ENCODE results near the gene NDRG2. TPM values are rescaled to one million over a fixed set of nuclear protein-coding genes. Genes with fewer than 3 reads are reported as not detected.
"Not testable (repeated sequence)": the region's sequence is repeated elsewhere in the genome, so short reads cannot be mapped to it uniquely, and the experiment has no call there.

NDRG2 gene
- total RNA-seq, 1 donor from 2014 or later = 45.9 TPM

DNA sequence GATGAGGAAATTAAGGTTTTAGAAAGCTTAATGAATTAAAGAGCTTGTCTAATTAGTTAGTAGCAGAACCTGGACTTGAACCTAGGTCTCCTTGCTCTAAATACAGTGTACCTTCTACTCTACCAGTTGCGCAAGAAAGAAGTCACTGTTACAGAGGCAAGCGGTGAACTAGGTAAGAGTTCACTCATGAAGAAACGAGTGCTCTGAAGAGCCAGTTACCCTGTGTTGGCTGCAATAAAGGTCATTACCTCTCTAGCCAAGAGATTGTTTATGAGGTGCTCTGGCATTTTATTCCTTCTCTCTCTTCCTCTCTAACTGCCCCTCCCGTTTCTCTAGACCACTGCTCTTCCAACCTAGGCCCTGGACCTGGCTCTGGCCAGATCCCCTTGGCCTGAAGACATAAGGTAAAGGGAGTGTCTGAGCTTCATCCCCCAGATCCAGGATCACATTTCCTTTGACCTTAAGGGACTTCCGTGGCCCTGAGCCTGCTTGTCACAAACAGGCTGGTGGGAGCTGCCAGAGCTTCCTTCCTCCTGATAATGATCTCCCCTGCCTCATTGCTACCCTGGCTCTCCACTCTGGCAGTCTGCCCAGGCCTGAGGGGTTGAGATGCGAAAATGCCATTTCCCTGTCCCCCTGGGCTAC lies 19.2 kb upstream of the NDRG2 start:
- H3K27ac Mint-ChIP-seq (ENCODE audit: unreplicated experiment) = peak overlapping the region; percentile 38
- H3K27me3 Mint-ChIP-seq (ENCODE audit: unreplicated experiment) = peaks cover 11% of the 10 kb centered on the region
- no peaks in the 10 kb centered on the region for H3K36me3 Mint-ChIP-seq (ENCODE audit: low read depth, unreplicated experiment)
- peaks cover 34% of the 10 kb centered on the region for H3K4me1 Mint-ChIP-seq (ENCODE audit: unreplicated experiment)
- H3K4me3 Mint-ChIP-seq (ENCODE audit: unreplicated experiment) = no peak overlapping the region
- no peak for DNase-seq (ENCODE audit: low spot score)
- TF ChIP-seq, protein P1, sequence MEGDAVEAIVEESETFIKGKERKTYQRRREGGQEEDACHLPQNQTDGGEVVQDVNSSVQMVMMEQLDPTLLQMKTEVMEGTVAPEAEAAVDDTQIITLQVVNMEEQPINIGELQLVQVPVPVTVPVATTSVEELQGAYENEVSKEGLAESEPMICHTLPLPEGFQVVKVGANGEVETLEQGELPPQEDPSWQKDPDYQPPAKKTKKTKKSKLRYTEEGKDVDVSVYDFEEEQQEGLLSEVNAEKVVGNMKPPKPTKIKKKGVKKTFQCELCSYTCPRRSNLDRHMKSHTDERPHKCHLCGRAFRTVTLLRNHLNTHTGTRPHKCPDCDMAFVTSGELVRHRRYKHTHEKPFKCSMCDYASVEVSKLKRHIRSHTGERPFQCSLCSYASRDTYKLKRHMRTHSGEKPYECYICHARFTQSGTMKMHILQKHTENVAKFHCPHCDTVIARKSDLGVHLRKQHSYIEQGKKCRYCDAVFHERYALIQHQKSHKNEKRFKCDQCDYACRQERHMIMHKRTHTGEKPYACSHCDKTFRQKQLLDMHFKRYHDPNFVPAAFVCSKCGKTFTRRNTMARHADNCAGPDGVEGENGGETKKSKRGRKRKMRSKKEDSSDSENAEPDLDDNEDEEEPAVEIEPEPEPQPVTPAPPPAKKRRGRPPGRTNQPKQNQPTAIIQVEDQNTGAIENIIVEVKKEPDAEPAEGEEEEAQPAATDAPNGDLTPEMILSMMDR (IDR thresholded peaks at IDR 0.05; ENCODE audit: unreplicated experiment) = no peak
- H3K9me3 Mint-ChIP-seq (ENCODE audit: unreplicated experiment) = no peaks in the 10 kb centered on the region

DNA sequence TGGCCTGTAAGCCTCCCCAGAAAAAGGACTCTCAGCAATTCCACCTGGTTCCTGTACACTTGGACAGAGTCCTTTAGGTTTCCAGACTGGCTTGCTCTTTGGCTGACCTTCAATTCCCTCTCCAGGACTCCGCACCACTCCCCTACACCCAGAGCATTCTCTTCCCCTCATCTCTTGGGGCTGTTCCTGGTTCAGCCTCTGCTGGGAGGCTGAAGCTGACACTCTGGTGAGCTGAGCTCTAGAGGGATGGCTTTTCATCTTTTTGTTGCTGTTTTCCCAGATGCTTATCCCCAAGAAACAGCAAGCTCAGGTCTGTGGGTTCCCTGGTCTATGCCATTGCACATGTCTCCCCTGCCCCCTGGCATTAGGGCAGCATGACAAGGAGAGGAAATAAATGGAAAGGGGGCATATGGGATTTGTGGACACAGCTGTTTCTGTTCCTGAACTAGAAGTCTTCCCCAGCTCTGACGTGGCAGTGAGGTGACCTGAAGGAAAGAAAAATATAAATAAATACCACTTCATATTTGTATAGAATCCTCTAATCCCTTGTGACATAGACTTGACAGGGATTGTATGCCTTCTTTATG lies 18.6 kb upstream of the NDRG2 start:
- H3K27me3 Mint-ChIP-seq (ENCODE audit: unreplicated experiment) = peaks cover 11% of the 10 kb centered on the region
- no peak for DNase-seq (ENCODE audit: low spot score)
- no peak overlapping the region for H3K4me3 Mint-ChIP-seq (ENCODE audit: unreplicated experiment)
- TF ChIP-seq, protein P1 (IDR thresholded peaks at IDR 0.05; ENCODE audit: unreplicated experiment) = no peak
- H3K27ac Mint-ChIP-seq (ENCODE audit: unreplicated experiment) = no peak overlapping the region
- H3K36me3 Mint-ChIP-seq (ENCODE audit: low read depth, unreplicated experiment) = no peaks in the 10 kb centered on the region
- H3K9me3 Mint-ChIP-seq (ENCODE audit: unreplicated experiment) = no peaks in the 10 kb centered on the region
- peaks cover 39% of the 10 kb centered on the region for H3K4me1 Mint-ChIP-seq (ENCODE audit: unreplicated experiment)

DNA sequence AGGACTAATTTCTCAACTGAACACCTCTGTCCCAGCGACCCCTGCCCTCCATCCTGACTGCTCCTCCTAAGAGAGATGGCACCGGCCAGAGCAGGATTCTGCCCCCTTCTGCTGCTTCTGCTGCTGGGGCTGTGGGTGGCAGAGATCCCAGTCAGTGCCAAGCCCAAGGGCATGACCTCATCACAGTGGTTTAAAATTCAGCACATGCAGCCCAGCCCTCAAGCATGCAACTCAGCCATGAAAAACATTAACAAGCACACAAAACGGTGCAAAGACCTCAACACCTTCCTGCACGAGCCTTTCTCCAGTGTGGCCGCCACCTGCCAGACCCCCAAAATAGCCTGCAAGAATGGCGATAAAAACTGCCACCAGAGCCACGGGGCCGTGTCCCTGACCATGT lies 18.1 kb upstream of the NDRG2 start:
- Mint-ChIP-seq H3K4me3 (ENCODE audit: unreplicated experiment) (no peak overlapping the region), H3K9me3 (ENCODE audit: unreplicated experiment) (no peaks in the 10 kb centered on the region), H3K36me3 (ENCODE audit: low read depth, unreplicated experiment) (no peaks in the 10 kb centered on the region), H3K4me1 (ENCODE audit: unreplicated experiment) (peaks cover 42% of the 10 kb centered on the region), H3K27ac (ENCODE audit: unreplicated experiment) (no peak overlapping the region), H3K27me3 (ENCODE audit: unreplicated experiment) (peaks cover 11% of the 10 kb centered on the region)
- TF ChIP-seq, protein P1 (IDR thresholded peaks at IDR 0.05; ENCODE audit: unreplicated experiment) = no peak
- DNase-seq (ENCODE audit: low spot score) = no peak

DNA sequence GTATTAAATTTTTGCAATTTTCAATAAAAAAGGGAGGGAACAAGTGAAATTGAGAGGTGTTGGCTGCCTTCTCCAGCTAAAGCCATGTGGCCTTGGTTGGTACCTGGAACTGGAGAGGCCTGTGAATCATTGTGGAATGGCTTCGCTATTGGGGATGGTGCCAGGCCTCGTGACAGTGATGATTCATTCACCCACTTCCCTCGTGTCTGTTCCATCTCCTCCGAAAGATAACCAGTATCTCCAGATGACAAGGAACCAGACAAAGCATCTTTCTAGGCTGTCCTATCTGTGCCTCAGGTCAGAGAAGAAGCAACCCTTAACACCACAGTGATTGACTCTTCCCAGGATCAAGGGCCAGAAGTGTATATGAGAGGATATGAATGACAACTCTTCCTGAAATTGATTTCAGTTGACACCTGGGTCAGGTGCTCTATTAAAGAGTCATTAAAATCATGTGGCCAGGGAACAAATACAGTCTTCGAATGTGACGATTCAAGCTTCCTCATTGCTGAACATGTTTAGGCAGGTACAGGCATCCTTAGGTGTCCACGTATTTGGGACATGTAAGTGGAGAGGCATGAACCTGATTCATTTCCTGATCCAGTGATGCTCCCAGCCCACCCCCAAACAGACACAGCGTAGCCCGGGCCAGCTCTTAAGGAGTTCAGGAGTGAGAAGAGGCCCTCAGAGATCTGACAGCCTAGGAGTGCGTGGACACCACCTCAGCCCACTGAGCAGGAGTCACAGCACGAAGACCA lies 17.0 kb upstream of the NDRG2 start, which contains the start of gene RNASE7:
Gene RNASE7, plus strand, starts transcription at position 687 of the 758 bp plus-strand sequence. CDS start 631 bp downstream, outside the sequence.
- H3K27ac Mint-ChIP-seq (ENCODE audit: unreplicated experiment) = no peak within 1 kb of the TSS
- H3K27me3 Mint-ChIP-seq (ENCODE audit: unreplicated experiment) = peaks cover 12% of the 10 kb centered on the region
- TF ChIP-seq, protein P1 (IDR thresholded peaks at IDR 0.05; ENCODE audit: unreplicated experiment) = no peak
- peaks cover 42% of the 10 kb centered on the region for H3K4me1 Mint-ChIP-seq (ENCODE audit: unreplicated experiment)
- no peaks in the 10 kb centered on the region for H3K36me3 Mint-ChIP-seq (ENCODE audit: low read depth, unreplicated experiment)
- DNase-seq (ENCODE audit: low spot score) = no peak
- H3K4me3 Mint-ChIP-seq (ENCODE audit: unreplicated experiment) = no peak within 1 kb of the TSS
- no peaks in the 10 kb centered on the region for H3K9me3 Mint-ChIP-seq (ENCODE audit: unreplicated experiment)

DNA sequence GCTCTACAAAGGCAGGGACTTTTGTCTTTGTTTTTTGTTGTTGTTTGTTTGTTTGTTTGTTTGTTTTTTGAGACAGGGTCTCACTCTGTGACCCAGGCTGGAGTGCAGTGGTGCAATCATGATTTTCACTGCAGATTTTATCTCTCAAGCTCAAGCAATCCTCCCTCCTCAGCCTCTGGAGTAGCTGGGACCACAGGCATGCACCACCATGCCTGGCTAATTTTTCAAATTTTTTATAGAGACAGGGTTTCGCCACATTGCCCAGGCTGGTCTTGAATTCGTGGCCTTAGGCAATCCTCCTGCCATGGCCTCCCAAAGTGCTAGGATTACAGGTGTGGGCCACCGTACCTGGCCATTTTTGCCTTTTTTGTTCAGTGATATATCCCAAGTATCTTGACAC lies 16.1 kb upstream of the NDRG2 start:
- not testable (repeated sequence) for H3K36me3 Mint-ChIP-seq (ENCODE audit: low read depth, unreplicated experiment); DNase-seq (ENCODE audit: low spot score); H3K9me3 Mint-ChIP-seq (ENCODE audit: unreplicated experiment); H3K27ac Mint-ChIP-seq (ENCODE audit: unreplicated experiment); H3K4me3 Mint-ChIP-seq (ENCODE audit: unreplicated experiment)
- Mint-ChIP-seq H3K4me1 (ENCODE audit: unreplicated experiment) (peaks cover 42% of the 10 kb centered on the region), H3K27me3 (ENCODE audit: unreplicated experiment) (peaks cover 15% of the 10 kb centered on the region)

Data from endothelial cell (in vitro differentiated cells).